H1 (cell line): ENCODE results near the gene PRKAR1B. TPM values are rescaled to one million over a fixed set of nuclear protein-coding genes. Genes with fewer than 3 reads are reported as not detected.

Experiments used
- CTCF ChIA-PET: fragments of 300-600 bp; sonication (Branson Sonifier 250); formaldehyde crosslinking; loops from one replicate; lab custom pipeline; 2021; ENCODE audit not compliant: partially characterized antibody; lab: Charles Lee
- POLR2A ChIA-PET: fragments of 300-600 bp; sonication (Branson Sonifier 250); formaldehyde crosslinking; loops from one replicate; lab custom pipeline; 2021; ENCODE audit warnings: inconsistent platforms; ENCODE audit not compliant: partially characterized antibody; lab: Charles Lee
- DNase-seq, 2 experiments: peaks; one replicate each; pipeline versions ENCODE4 v3.0.0 to v3.0.0-alpha.2; 2010 to 2022; ENCODE audit warnings: low spot score in 2 of 2, low read depth in 1 of 2, mixed read lengths in 1 of 2
- FAIRE-seq: peaks from 2 replicates; lab custom pipeline; 2011; peaks lifted over from hg19 to GRCh38; lab: Jason Lieb, UNC
- H2AFZ ChIP-seq: 2 replicates; pipeline ENCODE4 v1.8.1; 2012; ENCODE audit warnings: low read length, inconsistent platforms
- H2AK5ac ChIP-seq: 2 replicates; pipeline ENCODE4 v1.6.1; 2013; ENCODE audit warnings: low read depth, low read length
- H2BK120ac ChIP-seq: replicated peaks from 2 replicates; pipeline ENCODE3; 2013; ENCODE audit warnings: low read depth, low read length, inconsistent platforms
- H2BK12ac ChIP-seq: 2 replicates; pipeline ENCODE4 v1.6.1; 2013; ENCODE audit warnings: low read depth, low read length
- H2BK15ac ChIP-seq: 2 replicates; pipeline ENCODE4 v1.6.1; 2013; ENCODE audit warnings: low read length
- H2BK20ac ChIP-seq: 2 replicates; pipeline ENCODE4 v1.6.1; 2013; ENCODE audit warnings: low read length
- H2BK5ac ChIP-seq: 2 replicates; pipeline ENCODE4 v1.6.1; 2013; ENCODE audit warnings: low read depth, low read length
- H3K14ac ChIP-seq: 2 replicates; pipeline ENCODE4 v1.6.1; 2013; ENCODE audit warnings: inconsistent platforms; ENCODE audit not compliant: insufficient read length
- H3K18ac ChIP-seq: 2 replicates; pipeline ENCODE4 v1.6.1; 2013; ENCODE audit warnings: low read length; ENCODE audit errors: extremely low read depth
- H3K23ac ChIP-seq: 2 replicates; pipeline ENCODE4 v1.6.1; 2013; ENCODE audit warnings: inconsistent platforms; ENCODE audit not compliant: insufficient read length
- H3K23me2 ChIP-seq: 2 replicates; pipeline ENCODE4 v1.6.1; 2013; ENCODE audit warnings: low read depth, low read length
- H3K27ac ChIP-seq: 2 replicates; pipeline ENCODE4 v1.6.1; 2011; ENCODE audit warnings: low read depth, low read length, inconsistent platforms
- H3K27me3 ChIP-seq, 4 experiments: replicated peaks in 1 of 4; 1 replicate in 1 of 4; 2 replicates in 3 of 4; pipeline versions ENCODE4 v1.6.1 to v1.8.1; 2011 to 2013; ENCODE audit warnings: low read length in 3 of 4, mild to moderate bottlenecking in 3 of 4, inconsistent platforms in 2 of 4, mixed read lengths in 2 of 4, moderate library complexity in 1 of 4; ENCODE audit not compliant: control insufficient read depth in 3 of 4, insufficient read depth in 3 of 4; ENCODE audit errors: extremely low read depth in 1 of 4
- H3K36me3 ChIP-seq, 4 experiments: 2 replicates each; pipeline versions ENCODE4 v1.6.1 to v1.8.1; 2011 to 2013; ENCODE audit warnings: mild to moderate bottlenecking in 4 of 4, low read length in 3 of 4, moderate library complexity in 2 of 4, control low read depth in 1 of 4, inconsistent platforms in 1 of 4; ENCODE audit not compliant: insufficient read depth in 4 of 4, control insufficient read depth in 2 of 4
- H3K4ac ChIP-seq: replicated peaks from 2 replicates; pipeline ENCODE3; 2013; ENCODE audit warnings: low read length, low read depth, mixed read lengths, inconsistent platforms; ENCODE audit not compliant: insufficient read length
- H3K4me1 ChIP-seq, 4 experiments: replicated peaks in 1 of 4; 1 replicate in 1 of 4; 2 replicates in 3 of 4; pipeline versions ENCODE4 v1.6.1 to v1.8.1; 2011 to 2013; ENCODE audit warnings: low read length in 3 of 4, inconsistent platforms in 2 of 4, mixed read lengths in 1 of 4; ENCODE audit not compliant: insufficient read depth in 4 of 4, control insufficient read depth in 3 of 4
- H3K4me2 ChIP-seq, 2 experiments: 2 replicates each; pipeline versions ENCODE4 v1.6.1 to v1.8.1; 2011 to 2013; ENCODE audit warnings: low read depth in 2 of 2, low read length in 2 of 2, control low read depth in 1 of 2, inconsistent platforms in 1 of 2, mild to moderate bottlenecking in 1 of 2; ENCODE audit not compliant: insufficient read depth in 1 of 2
- H3K4me3 ChIP-seq, 4 experiments: fragments of 200-600, 300-600 bp in 1 of 4; sonication (generic), shearing (Covaris generic), sonication (Bioruptor Twin) in 1 of 4; 2 replicates each; pipeline versions ENCODE4 v1.5.1 to v1.8.1; 2011 to 2016; ENCODE audit warnings: low read length in 4 of 4, low read depth in 3 of 4, control low read depth in 2 of 4, inconsistent platforms in 2 of 4, mild to moderate bottlenecking in 2 of 4, mixed read lengths in 1 of 4, moderate library complexity in 1 of 4; ENCODE audit not compliant: insufficient read depth in 2 of 4; ENCODE audit errors: extremely low read depth in 1 of 4
- H3K56ac ChIP-seq: replicated peaks from 2 replicates; pipeline ENCODE3; 2013; ENCODE audit warnings: low read depth, mild to moderate bottlenecking, mixed read lengths, low read length, inconsistent platforms; ENCODE audit not compliant: insufficient read length
- H3K79me1 ChIP-seq: 2 replicates; pipeline ENCODE4 v1.6.1; 2013; ENCODE audit warnings: low read depth, low read length, control low read depth
- H3K79me2 ChIP-seq, 2 experiments: 2 replicates each; pipeline versions ENCODE4 v1.6.1 to v1.8.1; 2012 to 2013; ENCODE audit warnings: low read length in 2 of 2, mild to moderate bottlenecking in 2 of 2, inconsistent platforms in 1 of 2; ENCODE audit not compliant: insufficient read depth in 2 of 2, control insufficient read depth in 1 of 2
- H3K9ac ChIP-seq, 4 experiments: replicated peaks in 1 of 4; 1 replicate in 1 of 4; 2 replicates in 3 of 4; pipeline versions ENCODE4 v1.6.1 to v1.8.1; 2011 to 2013; ENCODE audit warnings: low read depth in 3 of 4, low read length in 3 of 4, control low read depth in 2 of 4, mild to moderate bottlenecking in 2 of 4, moderate library complexity in 2 of 4, inconsistent platforms in 1 of 4; ENCODE audit errors: extremely low read depth in 1 of 4
- H3K9me3 ChIP-seq, 2 experiments: 2 replicates each; pipeline versions ENCODE4 v1.6.1 to v1.8.1; 2012 to 2013; ENCODE audit warnings: mild to moderate bottlenecking in 2 of 2, moderate library complexity in 2 of 2, control low read depth in 1 of 2, inconsistent platforms in 1 of 2, low read depth in 1 of 2, low read length in 1 of 2, mixed read lengths in 1 of 2; ENCODE audit not compliant: insufficient read depth in 2 of 2
- H4K20me1 ChIP-seq, 2 experiments: replicated peaks in 1 of 2; 2 replicates each; pipeline versions ENCODE3 to v1.8.1; 2011 to 2013; ENCODE audit warnings: inconsistent platforms in 2 of 2, low read length in 2 of 2, mild to moderate bottlenecking in 1 of 2; ENCODE audit not compliant: insufficient read depth in 2 of 2, control insufficient read depth in 1 of 2
- H4K5ac ChIP-seq: 2 replicates; pipeline ENCODE4 v1.6.1; 2013; ENCODE audit warnings: low read length, low read depth, mixed read lengths, inconsistent platforms; ENCODE audit not compliant: insufficient read length
- H4K8ac ChIP-seq: 2 replicates; pipeline ENCODE4 v1.8.0; 2013; ENCODE audit warnings: mild to moderate bottlenecking, moderate library complexity, low read length, inconsistent platforms; ENCODE audit not compliant: insufficient read depth; ENCODE audit errors: extremely low read depth
- H4K91ac ChIP-seq: replicated peaks from 2 replicates; pipeline ENCODE3; 2013; ENCODE audit warnings: low read length, mixed read lengths, inconsistent platforms; ENCODE audit not compliant: insufficient read length
- BCL11A ChIP-seq, 2 experiments: IDR thresholded peaks; one replicate each; pipeline ENCODE4 v1.6.1; 2011; ENCODE audit warnings: low read depth in 2 of 2, low read length in 2 of 2, mild to moderate bottlenecking in 2 of 2
- CHD2 ChIP-seq: IDR thresholded peaks from 2 replicates; pipeline ENCODE4 v1.6.1; 2012; ENCODE audit warnings: low read length, improper control_type of control experiment
- HDAC2 ChIP-seq, 2 experiments: fragments of 300-600 bp in 1 of 2; sonication (generic) in 1 of 2; IDR thresholded peaks; 2 replicates each; pipeline ENCODE4 v1.6.1; 2011 to 2012; ENCODE audit warnings: low read depth in 2 of 2, low read length in 2 of 2, mild to moderate bottlenecking in 2 of 2, moderate library complexity in 2 of 2, borderline replicate concordance in 1 of 2, inconsistent platforms in 1 of 2
- HDAC6 ChIP-seq: IDR thresholded peaks from one replicate; pipeline ENCODE4 v1.7.1; 2012; ENCODE audit warnings: low read depth, mild to moderate bottlenecking, inconsistent platforms, low read length, moderate library complexity
- KDM1A ChIP-seq: fragments of 200-600, 300-600 bp; sonication (generic); IDR thresholded peaks from 2 replicates; pipeline ENCODE4 v1.7.1; 2016; ENCODE audit warnings: mild to moderate bottlenecking, low read length, borderline replicate concordance
- KDM4A ChIP-seq: IDR thresholded peaks from one replicate; pipeline ENCODE4 v1.7.1; 2012; ENCODE audit warnings: low read depth, mild to moderate bottlenecking, moderate library complexity, low read length, inconsistent platforms; ENCODE audit not compliant: severe bottlenecking
- RAD21 ChIP-seq, 2 experiments: IDR thresholded peaks in 1 of 2; conservative IDR thresholded peaks in 1 of 2; 2 replicates each; pipeline ENCODE4 v1.6.1; 2011; ENCODE audit warnings: low read depth in 2 of 2, low read length in 2 of 2, improper control_type of control experiment in 1 of 2, inconsistent platforms in 1 of 2, mild to moderate bottlenecking in 1 of 2, moderate library complexity in 1 of 2
- RFX5 ChIP-seq: IDR thresholded peaks from 2 replicates; pipeline ENCODE4 v1.6.1; 2011; ENCODE audit warnings: low read depth, low read length, improper control_type of control experiment, borderline replicate concordance
- SIN3A ChIP-seq, 2 experiments: IDR thresholded peaks in 1 of 2; conservative IDR thresholded peaks in 1 of 2; 2 replicates each; pipeline ENCODE4 v1.6.1; 2011 to 2012; ENCODE audit warnings: low read length in 2 of 2, improper control_type of control experiment in 1 of 2, low read depth in 1 of 2, mild to moderate bottlenecking in 1 of 2
- SP4 ChIP-seq: IDR thresholded peaks from 2 replicates; pipeline ENCODE4 v1.6.1; 2012; ENCODE audit warnings: low read length, inconsistent platforms
- SRF ChIP-seq: IDR thresholded peaks from 2 replicates; pipeline ENCODE4 v1.6.1; 2011; ENCODE audit warnings: mild to moderate bottlenecking, low read depth, low read length, moderate library complexity
- WGBS, 2 experiments: shearing (Covaris generic) in 1 of 2; methylation state at CpG; one replicate each; pipeline versions ENCODE4 v1.1.6 to v1.1.7; 2013 to 2015; ENCODE audit warnings: low lambda C conversion rate in 2 of 2, mixed read lengths in 2 of 2, inconsistent platforms in 1 of 2, low coverage in 1 of 2, missing lambda C conversion rate in 1 of 2; ENCODE audit not compliant: insufficient replicate concordance in 2 of 2, insufficient coverage in 1 of 2, insufficient read length in 1 of 2; ENCODE audit errors: extremely low coverage in 1 of 2, missing lambda C conversion rate in 1 of 2; 5-methylcytosine and 5-hydroxymethylcytosine counted together
- polyA plus RNA-seq, 7 experiments: library from polyadenylated mRNA; depleted of rRNA in 3 of 7; stranded (reverse) in 5 of 7; unstranded in 2 of 7; fragments of >200 nt in 5 of 7; fragments of 200-250 nt in 2 of 7; gene quantifications; 1 replicate in 5 of 7; 2 replicates in 1 of 7; 4 replicates in 1 of 7; pipeline versions ENCODE4 v1.2.1 to v1.2.3, GENCODE V29; 2011 to 2013; ENCODE audit warnings: missing spikeins in 2 of 7, mixed read lengths in 2 of 7
- total RNA-seq: library from RNA; stranded (reverse); fragmentation: NEBNext Ultra II Directional; extraction: Animal tissue kit (Norgen Biotek cat#: 25700); gene quantifications from 2 replicates; pipeline ENCODE4 v1.2.1, GENCODE V29; 2021
- TF ChIP-seq, protein P1 (sequence below): IDR thresholded peaks from 2 replicates; pipeline ENCODE4 v1.6.1; 2011; ENCODE audit warnings: low read length, improper control_type of control experiment

PRKAR1B gene
- total and polyA plus RNA-seq, 2 of the 8 experiments (the other 6 are each of a cell fraction or from before 2014, with no cell fraction given) = 12.3 to 55.7 TPM

DNA sequence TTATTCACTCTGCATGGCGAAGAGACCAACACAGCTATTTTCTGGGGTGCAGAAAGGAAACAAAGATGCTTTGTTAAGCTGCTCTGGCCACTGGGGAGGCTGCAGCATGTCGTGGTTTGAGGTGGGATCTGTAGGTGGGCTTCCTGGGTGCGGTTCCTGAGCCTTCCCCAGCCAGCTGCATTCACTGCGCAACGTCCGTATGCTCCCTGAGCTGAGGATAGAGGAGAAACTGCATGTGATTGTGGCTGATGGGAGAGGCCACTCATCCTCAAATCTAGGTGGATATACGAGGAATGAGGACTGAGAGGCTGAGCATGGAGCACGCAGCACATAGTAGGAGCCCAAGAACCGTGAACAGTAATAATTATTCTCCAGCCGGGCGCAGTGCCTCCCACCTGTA is 10.4 kb downstream of the PRKAR1B start:
- Histone ChIP-seq H3K27me3 (no peaks in the 10 kb centered on the region), H3K23ac (no peak overlapping the region), H4K91ac (no peak overlapping the region), H4K5ac (no peak overlapping the region), H4K8ac (no peak overlapping the region), H3K4ac (no peak overlapping the region), H3K14ac (no peak overlapping the region), H3K18ac (no peak overlapping the region), H2BK20ac (no peak overlapping the region), H4K20me1 (peaks cover 0 to 10% of the 10 kb centered on the region in 2 experiments), H3K56ac (no peak overlapping the region), H2AFZ (no peak overlapping the region), H2BK15ac (no peak overlapping the region), H3K79me2 (peaks cover 0 to 39% of the 10 kb centered on the region in 2 experiments; a peak in 2 of 4 replicates), H3K4me3 (no peak overlapping the region), H3K9ac (no peak overlapping the region), H2BK12ac (no peak overlapping the region), H3K23me2 (no peaks in the 10 kb centered on the region), H3K4me1 (peaks cover 0 to 7% (median 4%) of the 10 kb centered on the region in 4 experiments; a peak in 5 of 7 replicates), H2AK5ac (no peak overlapping the region), H2BK120ac (no peak overlapping the region), H3K4me2 (no peak overlapping the region), H3K9me3 (peaks cover under 1 to 5% of the 10 kb centered on the region in 2 experiments; a peak in 2 of 4 replicates), H3K27ac (no peak overlapping the region), H3K36me3 (peaks cover 0 to 2% (median under 1%) of the 10 kb centered on the region in 4 experiments; a peak in 3 of 8 replicates), H3K79me1 (peaks cover 7% of the 10 kb centered on the region), H2BK5ac (no peak overlapping the region)
- CTCF ChIA-PET = interaction anchor here (0.6 to 1.5 kb wide), 5 partner anchors 9 to 1731 kb away, joined by 3 to 4 read pairs (median 3); partner anchors contain the start of gene DNAAF5
- no peak for FAIRE-seq
- POLR2A ChIA-PET = interaction anchor here (0.7 to 1.2 kb wide), 2 partner anchors 10 to 66 kb away, joined by 3 read pairs; partner anchors contain the start of genes DNAAF5 and PRKAR1B
- no peak for DNase-seq
- WGBS, 2 experiments = 87% methylated on average over 11 of the region's 11 CpGs; no CpG with 5 or more reads in 1 of the 2 experiments
- TF ChIP-seq KDM4A (no peak), KDM1A (no peak), RAD21 (IDR thresholded peaks at IDR 0.05 in 1 of 2, conservative IDR thresholded peaks at IDR 0.05 in 1 of 2; ENCODE audit: low read depth in 2 of 2, low read length in 2 of 2) (no peak), HDAC6 (no peak), SP4 (no peak), BCL11A (IDR thresholded peaks at IDR 0.05; ENCODE audit: low read depth in 2 of 2, low read length in 2 of 2) (no peak), HDAC2 (IDR thresholded peaks at IDR 0.05; ENCODE audit: borderline replicate concordance in 1 of 2, low read depth in 2 of 2, low read length in 2 of 2) (no peak), RFX5 (no peak), SRF (no peak), SIN3A (conservative IDR thresholded peaks at IDR 0.05 in 1 of 2, IDR thresholded peaks at IDR 0.05 in 1 of 2; ENCODE audit: low read depth in 1 of 2, low read length in 2 of 2) (no peak), CHD2 (no peak)
- TF ChIP-seq, protein P1, sequence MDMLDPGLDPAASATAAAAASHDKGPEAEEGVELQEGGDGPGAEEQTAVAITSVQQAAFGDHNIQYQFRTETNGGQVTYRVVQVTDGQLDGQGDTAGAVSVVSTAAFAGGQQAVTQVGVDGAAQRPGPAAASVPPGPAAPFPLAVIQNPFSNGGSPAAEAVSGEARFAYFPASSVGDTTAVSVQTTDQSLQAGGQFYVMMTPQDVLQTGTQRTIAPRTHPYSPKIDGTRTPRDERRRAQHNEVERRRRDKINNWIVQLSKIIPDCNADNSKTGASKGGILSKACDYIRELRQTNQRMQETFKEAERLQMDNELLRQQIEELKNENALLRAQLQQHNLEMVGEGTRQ = no peak
